ELF-1 (cell line): Measurements from ENCODE around the gene CDH20.

Experiments
- DNase-seq: peaks from one replicate; pipeline ENCODE4 v3.0.0-alpha.2; 2016; ENCODE audit warnings: low read depth, low spot score

The CDH20 gene

DNA sequence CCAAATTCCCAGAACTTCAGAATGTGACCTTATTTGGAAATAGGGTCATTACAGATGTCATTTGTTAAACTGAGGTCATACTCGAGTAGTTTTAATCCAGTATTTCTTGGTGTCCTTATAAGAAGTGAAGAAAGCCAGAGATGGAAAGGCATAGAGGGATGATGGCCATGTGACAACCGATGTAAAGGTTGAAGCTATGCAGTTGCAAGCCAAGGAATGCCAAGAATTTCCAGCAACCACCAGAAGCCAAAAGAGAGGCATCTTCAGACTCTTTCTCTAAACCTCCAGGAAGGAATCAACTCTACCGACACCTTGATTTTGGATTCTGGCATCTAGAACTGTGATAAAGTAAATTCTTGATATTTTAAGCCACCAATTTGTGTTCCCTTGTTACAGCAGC lies 242.2 kb downstream of the CDH20 start:
- peak; percentile 63 for DNase-seq

DNA sequence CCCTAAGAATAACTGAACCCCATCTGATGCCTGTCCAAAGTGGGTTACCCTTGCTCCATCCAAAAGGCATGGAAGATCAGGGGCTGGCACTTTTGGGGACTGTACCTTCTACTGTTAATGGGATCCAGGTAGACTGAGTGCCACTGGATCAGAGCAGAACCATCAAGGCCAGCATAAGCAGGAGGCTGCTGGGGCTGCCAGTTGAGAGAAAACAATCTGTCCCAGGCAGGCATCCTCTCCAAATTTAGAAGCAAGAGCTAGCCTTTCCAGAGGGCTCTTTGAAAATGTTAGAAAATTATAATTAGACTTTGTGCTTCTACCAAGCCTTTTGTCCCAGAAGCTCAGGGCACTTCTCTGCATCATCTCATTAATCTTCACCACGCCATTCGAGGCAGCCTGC lies 245.6 kb downstream of the CDH20 start:
- DNase-seq: no peak

DNA sequence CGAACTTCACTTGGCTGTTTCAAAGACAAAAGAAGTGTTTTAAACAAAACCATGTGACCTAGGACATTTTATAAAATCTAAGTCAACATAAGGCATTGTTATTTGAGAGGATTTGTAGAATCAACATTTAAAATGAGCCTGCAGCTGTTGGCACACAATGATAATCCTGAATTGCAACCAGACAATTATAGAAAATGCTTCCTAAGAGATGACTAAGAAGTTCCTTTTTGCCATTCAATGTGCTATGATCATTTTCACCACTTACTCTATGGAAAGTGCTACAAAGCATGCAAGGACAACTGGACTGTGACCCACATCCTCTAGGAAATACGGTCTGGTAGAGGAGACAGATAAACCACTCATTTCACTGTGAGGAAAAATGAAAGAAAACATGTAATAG lies 246.4 kb downstream of the CDH20 start:
- no peak for DNase-seq

DNA sequence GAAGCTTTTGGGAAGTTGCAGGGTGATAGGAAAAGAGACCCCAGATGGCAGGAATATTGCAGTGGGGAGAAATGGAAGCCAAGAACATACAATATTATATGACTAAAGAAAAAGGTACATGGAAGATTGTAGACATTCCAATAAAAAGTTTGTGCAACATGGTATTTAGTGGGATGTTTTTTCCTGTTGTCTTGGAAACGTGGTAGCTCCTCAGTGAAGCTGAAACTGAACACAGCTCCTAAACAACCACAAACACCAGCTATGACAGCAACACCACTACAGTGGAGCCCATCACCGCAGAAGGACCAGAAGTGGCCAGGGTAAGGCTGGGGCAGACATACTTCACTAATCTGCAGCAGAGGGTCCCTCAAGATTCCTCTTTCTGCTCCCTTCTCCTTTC lies 246.8 kb downstream of the CDH20 start:
- no peak for DNase-seq

DNA sequence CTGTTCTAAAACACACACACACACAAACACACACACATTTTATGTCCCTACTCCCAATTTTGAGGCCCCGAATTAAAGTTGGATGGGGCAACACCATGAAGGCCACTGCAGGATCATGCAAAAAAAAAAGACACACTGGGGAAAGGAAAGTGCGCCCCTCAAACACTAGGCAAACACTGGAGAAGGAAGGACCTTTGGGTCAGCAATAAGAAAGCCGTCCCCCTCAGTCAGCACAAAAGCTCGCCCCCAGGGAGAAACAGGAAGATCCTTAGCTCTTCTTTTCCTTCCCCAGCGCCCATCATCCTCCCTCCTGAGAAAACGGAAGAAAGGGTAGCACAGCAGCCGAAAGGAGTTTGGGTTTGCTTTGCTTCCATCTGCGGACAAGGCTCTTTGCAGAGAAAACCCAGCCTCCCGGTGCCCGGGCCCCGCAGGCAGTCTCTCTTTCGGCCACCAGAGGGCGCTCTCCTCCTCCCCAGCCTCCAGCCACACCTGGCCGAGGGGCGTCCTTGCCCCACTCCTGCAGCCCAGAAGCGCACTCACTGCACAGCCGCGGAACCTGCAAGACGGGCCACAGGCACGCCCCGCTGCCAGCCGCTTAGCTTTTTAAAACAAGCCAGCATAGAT lies 248.5 kb downstream of the CDH20 start:
- peak; percentile 98 for DNase-seq

DNA sequence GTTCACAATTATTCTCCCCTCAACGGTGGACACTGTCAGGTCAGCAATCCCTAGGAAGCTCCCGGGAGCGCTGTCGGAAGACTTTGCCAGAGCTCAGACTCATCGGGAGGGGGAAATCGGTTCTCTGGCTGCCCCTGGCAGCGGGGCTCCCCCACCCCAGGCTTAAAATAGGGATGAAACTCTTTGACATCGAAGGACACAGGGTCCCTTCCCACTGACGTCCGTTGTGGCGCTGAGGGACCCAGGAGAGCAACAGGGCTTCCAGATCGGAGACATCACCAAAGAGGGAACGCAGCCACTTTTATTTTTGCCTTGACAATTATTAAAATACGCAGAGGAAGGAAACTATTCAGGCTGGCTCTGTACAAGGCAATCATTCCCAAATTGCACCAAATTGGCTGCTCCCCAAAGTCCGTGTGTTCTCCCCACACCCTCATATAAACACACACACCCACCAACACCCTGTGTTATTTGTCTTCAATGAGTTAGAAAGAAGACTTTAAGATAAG lies 249.0 kb downstream of the CDH20 start:
- DNase-seq: no peak

DNA sequence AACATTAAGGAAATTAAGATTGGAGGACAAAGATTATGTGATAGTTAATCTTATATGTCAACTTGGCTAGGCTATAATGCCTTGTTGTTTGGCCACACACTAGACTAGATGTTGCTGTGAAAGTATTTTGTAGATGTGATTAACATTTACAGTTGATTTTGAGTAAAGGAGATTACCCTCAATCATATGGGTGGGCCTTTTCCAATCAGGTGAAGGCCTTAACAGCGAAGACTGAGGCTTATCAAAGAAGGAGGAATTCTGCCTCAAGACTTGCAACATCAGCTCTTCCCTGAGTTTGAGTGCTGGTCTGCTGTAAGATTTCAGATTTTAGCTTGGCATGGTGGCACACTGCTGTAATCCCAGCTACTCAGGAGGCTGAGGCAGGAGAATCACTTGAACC lies 250.3 kb downstream of the CDH20 start:
- DNase-seq: no peak

DNA sequence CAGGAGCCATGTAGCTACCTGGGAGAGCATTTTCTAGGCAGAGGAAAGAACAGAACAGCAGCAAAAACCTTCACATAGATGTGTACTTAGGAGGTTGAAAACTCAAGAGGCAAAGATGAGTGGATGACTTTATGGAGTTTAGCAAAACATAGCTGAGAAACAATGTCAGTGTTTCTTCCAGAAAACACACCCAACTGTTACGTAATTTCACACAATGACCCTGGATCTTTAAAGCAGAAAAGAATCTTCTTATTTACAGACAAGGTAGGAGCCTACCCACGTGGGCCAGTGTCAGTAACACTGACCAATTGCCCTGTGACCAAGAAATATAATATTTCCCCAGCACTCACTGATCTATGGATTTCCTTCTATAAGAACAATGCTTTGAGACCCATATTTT lies 254.6 kb downstream of the CDH20 start:
- DNase-seq: no peak

DNA sequence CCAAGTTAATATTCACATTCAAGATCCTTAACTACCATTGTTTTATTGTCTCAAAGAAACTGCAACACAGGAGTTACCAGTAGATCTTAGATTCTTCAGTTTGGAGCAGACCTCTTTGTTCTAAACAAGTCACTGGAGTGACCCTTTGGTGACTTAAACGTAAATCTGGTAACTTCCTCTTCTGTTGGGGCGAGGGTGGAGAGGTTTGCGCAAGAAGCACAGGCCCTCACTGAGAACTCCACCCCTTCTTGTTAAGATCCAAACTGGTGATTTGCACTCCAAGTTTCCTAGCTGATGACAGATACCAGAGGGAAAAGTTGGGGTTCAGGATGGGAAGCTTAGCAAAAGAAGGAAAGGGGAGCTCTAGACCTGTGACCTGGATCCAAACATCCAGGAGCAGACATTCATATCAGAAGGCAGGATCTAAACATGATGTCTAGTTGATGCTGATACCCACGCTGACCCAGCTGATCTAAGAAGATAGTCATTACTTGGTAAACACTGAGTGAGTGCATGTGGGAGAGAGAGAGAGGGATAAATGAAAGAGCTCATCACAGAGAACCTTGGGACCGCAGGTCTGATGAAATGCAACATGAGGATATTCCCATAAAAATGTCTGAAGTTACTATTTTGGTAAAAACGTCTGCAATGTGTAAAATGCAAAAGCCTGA lies 256.0 kb downstream of the CDH20 start:
- DNase-seq: no peak

DNA sequence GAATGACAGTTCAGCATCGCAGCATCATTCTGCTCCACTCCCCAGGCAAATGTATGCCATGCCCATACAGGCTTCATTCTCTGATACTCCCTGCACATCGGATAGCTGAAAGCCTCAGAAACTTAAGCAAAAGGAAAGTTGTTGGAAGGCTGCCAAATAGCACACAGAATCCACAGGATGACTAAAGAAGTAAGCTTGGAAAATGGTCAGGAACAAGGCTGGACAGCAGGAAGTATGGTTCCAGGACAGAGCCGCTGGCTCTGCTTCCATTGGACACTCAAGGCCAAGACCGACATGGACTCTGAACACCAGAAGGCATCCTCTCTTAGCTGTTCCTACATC lies 256.5 kb downstream of the CDH20 start:
- no peak for DNase-seq

DNA sequence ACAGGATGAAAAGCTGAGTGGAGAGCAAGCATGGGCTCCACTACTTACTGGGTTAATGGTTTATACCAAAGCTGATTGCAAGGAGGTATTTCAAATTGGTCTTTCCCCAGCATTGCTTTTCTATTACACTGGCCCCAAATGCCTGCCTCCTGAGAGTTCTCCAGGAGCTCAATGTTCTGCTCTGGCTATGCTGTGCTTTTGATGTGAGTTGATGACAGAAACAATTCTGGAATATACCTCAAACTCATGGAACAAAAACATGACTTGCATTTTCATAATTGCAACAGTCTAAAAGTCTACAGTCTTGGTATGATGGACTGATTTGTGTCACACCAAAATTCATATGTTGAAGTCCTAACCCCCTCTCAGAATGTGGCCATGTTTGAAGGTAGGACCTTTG lies 258.0 kb downstream of the CDH20 start:
- DNase-seq: no peak

DNA sequence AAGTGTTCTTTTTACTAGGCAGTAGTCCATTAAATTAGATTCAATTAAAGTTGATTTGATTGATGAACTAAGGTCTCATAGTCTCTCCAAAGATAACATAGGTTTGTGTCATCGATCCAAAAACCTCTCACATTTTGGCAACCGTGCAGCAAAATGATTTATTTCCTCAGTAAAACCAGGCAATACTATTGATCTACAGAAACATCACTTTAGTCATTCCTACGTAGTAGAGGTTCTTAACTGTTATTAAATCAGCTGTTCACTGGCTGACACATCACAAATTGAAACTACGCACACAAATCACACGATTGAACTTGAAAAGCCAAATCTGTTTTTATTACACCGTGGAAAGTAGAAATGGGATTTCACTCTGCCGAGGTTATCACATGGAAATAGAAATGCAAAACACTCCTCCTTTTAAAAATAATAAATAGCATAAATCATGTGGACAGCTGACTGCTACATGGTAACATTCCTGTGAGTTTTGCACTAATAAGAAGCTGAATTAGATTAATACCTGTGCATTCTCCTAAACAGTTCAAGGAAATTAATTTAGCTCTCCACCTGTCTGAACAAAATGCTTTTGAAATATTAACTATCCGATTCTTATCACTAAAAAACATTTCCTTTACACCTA lies 262.5 kb downstream of the CDH20 start:
- DNase-seq: no peak

DNA sequence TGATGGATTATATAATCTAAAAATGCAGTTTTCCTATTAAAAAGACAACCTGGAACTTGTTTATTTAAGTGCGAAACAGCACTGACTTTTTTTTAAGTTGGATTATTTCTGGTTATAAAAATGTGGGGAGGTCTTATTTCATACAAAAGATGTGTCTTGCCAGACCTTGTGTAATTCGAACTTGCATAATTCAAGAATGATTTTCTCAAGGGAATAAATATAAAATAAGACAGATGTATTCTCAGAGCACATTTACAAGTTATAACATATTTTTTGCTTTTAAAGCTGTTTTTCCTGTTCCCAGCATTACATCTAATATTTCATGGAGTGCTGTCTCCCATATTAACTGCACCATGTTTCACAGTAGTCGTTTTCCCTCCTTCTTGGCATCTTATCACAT lies 263.1 kb downstream of the CDH20 start:
- DNase-seq: no peak

DNA sequence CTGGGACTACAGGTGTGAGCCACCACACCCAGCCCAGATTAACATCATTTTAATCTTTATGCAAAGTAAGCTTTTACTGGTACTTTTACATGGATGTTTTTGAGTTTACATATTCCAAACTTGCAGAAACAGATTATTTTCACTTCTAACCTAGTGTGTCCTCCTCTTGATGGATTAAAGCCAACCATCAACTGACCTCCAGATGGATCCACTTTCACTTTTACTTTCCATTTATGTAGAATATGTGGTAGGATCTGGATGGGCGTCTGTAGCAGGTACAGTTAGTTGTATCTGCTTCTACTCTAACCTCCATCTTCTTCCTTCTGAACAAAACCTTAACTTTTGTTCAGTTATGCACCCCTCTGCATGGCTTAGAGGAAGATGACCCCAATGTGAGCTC lies 264.1 kb downstream of the CDH20 start:
- DNase-seq: no peak

DNA sequence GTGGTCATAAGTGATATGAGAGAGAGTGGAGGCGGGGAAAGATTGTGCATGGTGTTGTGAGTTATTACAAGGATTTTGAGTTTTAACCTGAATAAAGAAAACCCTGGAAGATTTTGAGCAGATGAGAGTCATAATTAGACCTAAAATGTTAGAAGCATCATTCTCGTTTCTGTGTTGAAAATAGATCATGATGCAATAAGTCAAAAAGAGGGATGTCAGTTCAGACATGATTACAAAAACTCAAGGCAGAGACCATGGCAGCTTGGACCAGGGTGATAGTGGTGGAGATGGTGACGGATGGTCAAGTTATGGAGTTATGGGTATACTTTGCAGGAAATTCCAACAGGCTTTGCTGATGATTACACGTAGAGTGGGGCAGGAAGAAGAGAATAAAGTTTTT lies 267.2 kb downstream of the CDH20 start:
- no peak for DNase-seq

DNA sequence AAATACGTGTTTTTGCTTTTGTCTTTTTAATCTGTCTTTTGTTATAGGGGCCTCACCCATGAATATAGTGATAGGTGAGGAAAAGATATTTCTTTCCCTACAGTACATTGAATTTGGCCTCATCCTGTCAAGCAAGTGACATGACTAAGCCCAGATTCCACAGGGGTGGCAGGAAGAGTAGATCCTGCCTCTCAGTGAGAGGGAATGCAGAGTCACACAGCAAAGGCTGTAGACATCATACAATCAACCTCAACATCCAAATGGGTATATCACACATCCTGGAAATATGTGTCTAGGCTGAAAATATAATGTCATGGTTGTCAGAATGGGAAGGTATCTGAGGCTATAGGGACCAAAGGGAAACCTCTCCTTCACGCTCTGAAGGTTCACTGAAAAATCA lies 269.6 kb downstream of the CDH20 start:
- DNase-seq: no peak
